NCI-H1417 treated with DMSO at 0.1 percent for 48 hours (cell line): ENCODE measurements around the gene HK1.
"Not testable (repeated sequence)": the region's sequence is repeated elsewhere in the genome, so short reads cannot be mapped to it uniquely, and the experiment has no call there.

Experiments used
- DNase-seq: peaks from one replicate; lab custom pipeline; 2025; lab: John Stamatoyannopoulos, UW

HK1 gene

DNA sequence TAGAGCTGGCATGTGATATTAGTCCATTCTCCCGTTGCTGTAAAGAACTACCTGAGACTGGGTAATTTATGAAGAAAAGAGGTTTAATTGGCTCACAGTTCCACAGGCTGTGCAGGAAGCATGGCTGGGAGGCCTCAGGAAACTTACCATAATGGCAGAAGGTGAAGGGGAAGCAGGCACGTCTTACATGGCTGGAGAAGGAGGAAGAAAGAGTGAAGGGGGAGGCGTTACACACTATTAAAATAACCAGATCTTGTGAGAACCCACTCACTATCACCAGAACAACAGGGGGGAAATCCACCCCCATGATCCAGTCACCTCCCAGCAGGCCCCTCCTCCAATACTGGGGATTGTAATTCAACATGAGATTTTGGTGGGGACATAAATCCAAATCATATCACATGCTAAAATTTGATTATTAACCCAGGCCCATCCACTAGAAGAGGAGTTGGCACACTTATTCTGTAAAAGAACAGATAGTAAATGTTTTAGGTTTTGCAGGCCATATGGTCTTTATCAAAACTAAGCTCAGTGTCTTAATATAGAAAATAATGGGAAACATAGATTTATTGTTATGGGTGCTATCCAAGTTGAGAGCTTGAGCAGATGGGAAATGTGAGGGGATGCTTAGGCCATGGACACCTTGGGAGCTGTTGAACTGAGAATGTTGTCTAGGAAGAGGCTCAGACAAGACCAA is 18.6 kb upstream of the HK1 start:
- no peak for DNase-seq

DNA sequence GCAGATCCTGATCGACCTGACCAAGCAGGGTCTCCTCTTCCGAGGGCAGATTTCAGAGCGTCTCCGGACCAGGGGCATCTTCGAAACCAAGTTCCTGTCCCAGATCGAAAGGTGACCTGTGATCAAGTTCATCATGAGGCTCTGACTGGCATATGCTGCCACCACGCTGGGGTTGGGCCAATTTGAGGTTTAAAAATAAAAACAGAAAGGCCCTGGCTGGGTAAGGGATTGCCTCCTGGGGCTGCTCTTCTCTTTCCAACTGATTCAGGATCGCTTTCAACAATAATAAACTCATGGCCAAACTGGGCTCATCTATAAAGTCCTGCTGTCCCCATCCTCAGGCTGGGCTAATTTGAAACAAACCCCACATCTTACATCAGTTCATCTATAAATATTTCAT is 17.1 kb upstream of the HK1 start:
- DNase-seq: no peak

DNA sequence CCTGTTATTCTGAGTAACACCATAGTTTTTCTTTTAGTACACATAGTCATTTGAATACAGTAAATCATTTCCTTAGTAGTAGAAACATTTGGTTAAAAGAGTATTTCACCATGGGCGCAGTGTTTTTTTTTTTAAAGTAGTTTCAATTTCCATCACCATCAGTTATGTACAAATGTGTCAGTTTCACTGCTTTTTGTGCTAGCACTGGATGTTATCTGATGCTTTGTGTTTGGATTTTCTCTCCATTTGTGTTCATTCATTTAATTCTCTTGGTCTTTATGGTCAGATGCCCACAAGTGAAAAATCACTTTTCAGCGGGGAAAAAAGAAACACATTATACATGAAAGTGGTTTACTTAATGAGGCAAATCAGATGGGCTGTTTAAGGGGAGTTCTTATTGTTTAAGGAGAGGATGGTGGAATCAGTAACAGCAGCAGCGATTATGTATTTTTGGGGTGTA is 16.0 kb upstream of the HK1 start:
- DNase-seq: no peak

DNA sequence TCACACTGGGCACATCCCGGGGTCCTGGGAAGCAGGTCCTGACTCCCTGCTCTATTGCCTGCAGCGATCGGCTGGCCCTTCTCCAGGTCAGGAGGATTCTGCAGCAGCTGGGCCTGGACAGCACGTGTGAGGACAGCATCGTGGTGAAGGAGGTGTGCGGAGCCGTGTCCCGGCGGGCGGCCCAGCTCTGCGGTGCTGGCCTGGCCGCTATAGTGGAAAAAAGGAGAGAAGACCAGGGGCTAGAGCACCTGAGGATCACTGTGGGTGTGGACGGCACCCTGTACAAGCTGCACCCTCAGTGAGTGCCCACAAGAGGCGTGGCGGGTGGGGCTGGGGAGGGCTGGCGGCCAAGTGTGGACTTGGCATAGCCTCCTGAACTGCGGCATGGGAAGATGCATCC is 12.8 kb upstream of the HK1 start:
- DNase-seq: no peak

DNA sequence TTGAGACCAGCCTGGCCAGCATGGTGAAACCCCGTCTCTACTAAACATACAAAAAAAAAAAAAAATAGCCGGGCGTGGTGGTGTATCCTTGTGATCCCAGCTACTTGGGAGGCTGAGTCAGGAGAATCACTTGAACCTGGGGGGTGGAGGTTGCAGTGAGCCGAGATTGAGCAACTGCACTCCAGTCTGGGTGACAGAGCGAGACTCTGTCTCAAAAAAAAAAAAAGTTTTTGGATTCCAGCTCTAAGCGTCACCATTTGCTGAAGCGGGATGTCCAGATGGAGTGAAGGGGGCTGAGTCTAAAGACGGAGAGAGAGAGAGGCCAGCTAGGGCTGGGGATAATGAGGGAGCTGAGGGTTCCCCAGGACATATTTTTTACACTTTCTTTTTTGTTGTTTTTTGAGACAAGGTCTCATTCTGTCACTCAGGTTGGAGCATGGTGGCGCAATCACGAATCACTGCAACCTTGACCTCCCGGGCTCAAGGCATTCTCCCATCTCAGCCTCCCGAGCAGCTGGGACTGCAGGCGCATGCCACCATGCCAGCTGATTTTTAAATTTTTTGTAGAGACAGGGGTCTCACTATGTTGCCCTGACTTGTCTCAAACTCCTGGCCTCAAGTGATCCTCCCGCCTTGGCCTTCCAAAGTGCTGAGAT is 9.4 kb upstream of the HK1 start:
- DNase-seq: no peak

DNA sequence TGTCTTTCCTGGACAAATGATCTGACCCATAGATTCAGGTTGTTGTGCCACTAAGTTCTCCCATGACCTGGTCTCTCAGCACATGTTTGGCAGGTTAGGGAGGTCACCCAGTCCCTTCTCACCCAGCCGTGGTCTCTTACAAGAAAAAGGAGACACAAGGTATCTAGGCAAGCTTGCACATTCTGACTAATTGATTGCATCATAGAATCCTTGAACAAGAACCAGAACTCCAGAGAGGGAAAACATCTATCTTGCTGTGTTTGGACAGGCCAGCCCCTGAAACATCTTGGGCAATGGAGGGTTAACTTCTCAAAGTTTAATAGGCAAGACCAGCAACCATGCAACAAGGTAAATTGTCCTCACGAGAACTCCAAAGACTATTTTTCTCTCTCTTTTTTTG is 8.5 kb upstream of the HK1 start:
- DNase-seq: no peak

DNA sequence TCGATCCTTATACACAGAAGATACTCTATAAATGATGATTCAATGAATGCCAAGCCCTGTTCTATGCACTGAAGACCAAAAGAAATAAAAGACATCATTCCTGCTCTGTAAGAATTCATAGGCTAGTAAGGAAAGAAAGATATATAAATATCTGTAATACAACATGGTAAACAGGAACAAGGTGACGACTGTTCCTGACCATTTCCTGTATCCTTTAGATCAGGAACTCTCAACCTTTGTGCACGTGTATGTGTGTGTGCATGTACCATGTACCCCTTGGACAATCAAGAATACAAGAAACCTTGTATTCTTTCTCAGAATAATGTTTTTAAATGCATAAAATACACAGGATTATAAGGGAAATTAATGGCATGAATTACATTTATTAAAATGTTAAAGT is 7.3 kb upstream of the HK1 start:
- DNase-seq: no peak

DNA sequence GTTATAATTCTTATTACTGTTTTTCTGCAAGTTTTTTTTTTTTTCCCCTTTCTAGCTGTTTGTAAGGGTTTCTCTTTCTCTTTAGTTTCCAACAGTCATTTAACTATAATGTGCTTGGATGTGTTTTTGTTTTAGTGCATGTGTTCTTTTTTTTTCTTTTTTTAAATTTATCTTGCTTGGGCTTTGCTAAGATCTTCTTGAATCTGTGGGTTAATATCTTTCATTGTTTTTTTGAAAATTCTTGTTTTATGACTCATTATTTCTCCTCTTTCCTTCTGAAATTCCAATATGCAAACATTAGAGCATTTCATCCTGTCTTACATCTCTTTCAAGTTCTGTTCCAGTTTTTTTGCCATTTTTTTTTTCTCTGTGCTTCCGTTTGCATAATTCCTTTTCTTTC is 5.7 kb upstream of the HK1 start:
- no peak for DNase-seq

DNA sequence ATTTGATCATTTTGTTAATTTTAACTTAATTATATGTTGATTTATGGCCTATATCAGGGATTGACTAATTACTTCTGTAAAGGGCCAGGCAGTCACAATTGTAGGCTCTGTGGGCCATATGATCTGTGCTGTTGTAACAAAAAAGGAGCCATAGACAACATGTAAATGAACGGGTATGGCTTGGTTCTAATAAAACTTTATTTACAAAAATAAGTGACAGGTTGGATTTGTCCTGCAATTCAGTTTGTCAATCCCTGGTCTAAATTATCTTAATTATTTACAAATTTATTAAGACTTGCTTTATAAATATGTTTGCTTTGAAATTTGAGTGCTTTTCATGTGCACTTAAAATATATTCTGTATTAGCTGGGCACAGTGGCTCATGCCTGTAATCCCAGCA is 2.9 kb upstream of the HK1 start:
- DNase-seq: no peak

DNA sequence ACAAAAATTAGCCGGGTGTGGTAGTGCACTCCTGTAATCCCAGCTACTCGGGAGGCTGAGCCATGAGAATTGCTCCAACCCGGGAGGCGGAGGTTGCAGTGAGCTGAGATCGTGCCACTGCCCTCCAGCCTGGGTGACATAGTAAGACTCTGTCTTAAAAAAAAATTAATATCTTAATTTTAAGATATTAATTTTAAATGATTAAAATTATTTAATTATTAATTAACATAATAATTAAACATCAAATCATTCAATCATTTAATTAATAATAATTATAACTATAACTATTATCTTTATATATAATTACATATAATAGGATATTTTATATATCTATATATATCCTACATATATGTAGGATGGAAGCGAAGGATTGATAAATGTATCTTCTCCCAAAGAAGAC is 1.8 kb upstream of the HK1 start:
- DNase-seq: no peak

DNA sequence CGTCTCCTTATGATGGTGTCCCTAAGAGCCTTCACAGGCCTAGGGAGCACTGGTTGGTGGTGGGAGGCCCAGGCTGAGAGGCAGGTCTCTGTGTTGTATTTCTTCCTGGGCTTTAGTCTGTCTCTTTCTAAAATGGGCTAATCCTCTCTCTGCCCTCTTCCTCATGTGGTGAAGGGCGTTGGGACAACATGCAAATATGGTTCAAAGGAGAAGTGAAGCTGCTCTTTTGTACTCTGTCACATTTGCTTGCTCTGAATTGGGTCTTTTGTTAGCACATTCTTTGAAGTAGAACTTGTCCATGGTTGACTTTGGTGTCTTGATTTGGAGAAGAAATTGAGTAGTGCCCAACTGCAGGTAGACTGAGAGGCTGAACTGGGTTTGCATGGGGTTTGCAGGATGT is 814 bp downstream of the HK1 start:
- no peak for DNase-seq

DNA sequence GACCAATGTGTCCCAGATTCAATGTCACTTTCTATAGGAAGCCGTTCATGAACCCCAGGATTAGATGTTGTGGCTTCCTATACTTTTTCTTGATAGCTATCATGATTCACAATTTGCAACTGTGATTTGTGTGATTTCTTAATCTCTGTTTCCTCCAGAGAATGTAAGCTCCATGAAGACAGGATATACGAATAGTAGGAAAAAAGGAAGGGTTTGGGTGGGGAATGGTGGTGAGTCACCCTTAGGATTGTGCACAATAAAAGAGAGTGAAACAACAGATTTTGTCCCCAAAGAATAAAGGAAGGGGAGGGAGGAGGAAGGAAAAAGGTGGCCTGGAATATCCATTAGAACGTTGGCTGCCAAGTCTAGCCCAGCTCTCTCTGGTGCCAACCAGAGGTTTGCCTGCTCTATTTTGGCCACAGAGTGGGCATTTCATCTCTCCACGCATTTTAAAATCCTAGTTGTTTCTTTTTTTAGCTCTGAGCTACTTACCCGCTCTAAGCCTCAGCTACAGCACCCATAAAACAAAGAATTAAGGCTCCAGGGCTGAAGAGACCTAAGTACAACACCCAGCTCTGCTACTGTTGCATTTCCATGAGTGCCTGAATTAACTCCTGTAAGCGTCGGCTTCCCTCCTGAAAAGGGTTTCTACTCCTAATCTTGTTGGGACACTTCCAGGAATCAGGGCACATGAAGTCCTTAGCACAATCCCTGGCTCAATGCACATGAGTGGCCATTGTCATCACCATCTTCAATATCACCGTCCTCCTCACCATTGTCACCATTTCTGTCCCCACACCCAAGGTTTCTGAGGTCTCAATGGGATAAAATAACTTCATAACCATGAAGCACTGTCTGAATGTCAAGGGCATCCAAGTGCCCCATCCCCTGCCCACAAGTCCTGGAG is 3.5 kb downstream of the HK1 start:
- DNase-seq: no peak

DNA sequence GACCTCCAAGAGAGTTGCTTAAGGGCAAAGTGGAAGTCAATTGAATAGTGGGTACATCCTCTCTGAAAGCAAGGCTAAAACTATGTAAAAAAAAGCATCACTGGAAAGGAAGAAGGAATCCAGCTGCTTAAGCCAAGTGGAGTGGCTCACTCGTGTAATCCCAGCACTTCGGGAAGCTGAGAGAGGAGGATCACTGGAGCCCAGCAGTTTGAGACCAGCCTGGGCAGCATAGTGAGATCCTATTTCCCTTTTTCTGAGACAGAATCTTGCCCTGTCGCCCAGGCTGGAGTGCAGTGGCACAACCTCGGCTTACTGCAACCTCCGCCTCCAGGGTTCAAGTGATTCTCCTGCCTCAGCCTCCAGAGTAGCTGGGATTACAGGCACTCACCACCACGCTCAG is 6.1 kb downstream of the HK1 start:
- not testable (repeated sequence) for DNase-seq

DNA sequence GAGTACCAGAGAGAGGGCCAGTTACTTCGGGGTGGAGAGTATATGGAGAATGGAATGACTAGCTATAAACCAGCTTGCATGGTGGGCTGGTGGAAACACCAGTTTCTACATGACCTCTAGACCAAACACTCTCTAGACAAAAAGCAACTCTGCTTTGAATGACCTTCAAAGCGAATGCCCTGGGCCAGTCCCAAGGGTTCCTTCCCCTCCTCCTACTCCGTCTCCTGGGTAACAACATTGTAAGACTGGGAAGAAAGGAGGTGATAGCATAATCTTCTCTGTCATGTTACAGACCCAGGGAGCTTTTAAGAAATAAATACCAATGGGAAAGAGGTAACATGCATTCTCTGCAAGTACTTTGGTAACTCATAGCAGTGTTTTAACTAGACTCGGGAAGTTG is 7.4 kb downstream of the HK1 start:
- DNase-seq: no peak

DNA sequence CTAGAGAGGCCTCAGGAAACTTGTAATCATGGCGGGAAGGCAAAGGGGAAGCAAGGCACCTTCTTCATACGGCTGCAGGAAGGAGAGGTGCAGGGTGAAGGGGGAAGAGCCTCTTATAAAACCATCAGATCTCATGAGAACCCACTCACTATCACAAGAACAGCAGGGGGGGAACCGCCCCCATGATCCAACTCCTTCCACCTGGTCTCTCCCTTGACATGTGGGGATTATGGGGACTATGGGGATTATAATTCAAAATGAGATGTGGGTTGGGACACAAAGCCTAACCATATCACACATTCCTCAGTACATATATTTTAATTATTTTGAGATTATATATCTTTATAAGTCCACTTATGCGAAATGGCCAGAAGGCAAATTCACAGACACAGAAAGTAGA is 8.9 kb downstream of the HK1 start:
- no peak for DNase-seq

DNA sequence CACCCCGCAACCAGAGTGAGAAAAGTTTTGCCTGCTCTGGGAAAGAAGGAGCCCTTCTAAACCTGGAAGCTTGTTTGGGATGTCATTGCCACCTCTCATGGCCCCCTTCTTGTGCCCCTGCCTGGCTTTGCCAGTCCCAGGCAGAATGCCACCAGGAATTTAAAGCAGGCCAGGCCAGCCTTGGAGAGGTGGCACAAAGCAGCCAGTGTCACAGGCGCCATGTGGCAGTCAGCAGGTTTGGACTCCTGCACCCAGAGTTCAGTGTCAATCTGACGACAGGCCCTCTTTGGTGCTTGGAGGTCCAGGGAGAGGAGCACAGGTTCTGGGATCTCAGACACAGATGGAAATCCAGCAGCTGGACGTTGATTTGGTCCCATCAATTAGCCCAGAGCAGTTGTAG is 12.7 kb downstream of the HK1 start:
- no peak for DNase-seq

DNA sequence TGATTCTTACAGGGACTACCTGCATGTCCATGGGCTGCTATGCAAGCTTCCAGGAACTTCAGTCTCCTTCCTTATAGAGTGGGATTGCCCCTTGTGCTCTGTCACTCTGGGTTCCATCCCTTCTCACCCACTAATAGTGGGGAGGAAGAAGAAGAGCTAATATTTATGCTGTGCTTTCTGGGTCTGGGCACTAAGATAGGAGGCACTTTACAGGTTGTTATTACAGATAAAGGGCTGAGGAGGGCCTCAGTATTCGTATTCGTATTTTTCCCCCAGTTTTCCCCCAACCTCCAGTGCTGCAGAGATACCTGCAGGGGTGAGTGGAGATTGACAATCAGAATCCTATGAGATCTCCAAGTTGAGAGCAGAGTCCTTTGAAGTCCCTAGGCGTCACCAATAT is 14.2 kb downstream of the HK1 start:
- no peak for DNase-seq

DNA sequence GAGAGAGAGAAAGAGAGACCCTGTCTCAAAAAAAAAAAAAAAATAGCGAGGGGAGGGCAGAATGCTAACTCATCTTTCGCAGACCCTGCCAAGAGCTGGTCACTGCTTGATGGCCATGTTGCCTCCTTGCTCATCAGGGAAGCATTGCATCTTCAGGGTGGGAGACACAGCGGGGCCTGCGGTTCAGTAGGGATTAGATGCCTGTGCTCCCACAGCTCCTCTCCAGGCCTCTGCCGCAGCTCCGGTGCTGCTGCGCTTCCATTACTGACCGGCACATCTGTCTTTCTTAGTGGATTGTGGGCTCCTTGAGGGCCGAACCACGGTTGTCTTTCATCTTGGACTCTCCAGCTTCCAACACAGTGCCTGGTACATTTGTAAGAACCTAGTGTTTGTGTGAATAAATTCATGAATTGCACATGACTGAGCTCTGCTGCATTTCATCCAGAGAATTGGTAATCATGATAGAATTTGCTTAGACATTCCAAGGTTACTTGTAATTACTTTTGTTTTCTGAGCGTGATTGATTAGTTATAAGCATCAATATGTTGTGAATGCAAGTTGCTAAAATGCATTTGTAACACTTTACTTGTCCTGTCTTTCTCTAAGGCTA is 16.8 kb downstream of the HK1 start:
- DNase-seq: no peak

DNA sequence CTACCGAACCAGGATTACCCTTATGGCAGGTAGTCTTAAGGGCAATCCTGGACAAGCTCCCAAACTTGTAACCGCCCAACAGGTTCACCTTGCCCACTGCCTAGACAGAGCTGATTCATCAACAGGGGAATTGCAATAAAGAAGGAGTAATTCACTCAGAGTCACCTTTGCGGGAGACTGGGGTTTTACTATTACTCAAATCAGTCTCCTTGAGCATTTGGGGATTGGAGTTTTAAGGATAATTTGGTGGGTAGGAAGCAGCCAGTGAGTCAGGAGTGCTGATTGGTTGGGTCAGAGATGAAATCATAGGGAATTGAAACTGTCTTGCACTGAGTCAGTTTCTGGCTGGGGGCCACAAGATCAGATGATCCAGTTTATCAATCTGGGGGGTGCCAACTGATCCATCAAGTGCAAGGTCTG is 25.3 kb downstream of the HK1 start:
- no peak for DNase-seq

DNA sequence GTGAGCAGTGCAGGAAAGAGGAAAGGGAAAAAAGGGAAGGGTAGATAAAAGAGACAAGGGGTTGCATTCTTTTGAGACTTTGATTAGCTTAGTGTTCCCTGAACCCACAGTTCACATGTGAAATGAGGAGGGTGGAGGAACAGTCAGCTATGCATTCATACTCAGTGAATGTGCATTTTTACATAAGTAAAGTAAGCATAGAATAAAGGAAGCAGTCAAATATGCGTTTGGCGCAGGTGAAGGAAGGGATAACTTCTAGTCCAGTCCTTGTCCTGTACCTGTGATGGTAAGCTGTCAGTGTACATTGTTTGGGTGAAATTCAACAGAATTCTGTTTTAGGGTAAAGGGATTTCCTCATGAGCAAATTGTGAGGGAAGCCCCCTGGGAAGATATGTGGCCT is 28.1 kb downstream of the HK1 start:
- no peak for DNase-seq

DNA sequence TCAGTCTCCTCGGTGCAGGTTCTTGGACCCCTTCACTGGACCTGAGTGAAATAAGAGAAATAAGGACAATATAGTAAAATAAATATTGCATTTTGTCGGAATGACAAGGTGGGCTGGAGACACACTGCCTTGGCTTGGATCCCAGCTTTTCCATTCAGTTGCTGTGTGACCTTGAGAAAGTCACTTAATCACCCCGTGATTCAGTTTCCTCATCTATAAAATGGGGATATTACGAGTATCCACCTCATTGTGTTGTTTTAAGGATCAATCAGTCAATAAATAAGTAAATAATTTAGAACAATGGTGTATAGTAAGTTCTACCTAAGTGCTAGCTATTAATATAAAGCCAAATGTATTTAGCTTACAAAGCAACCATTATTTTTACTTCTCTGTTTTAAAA is 29.1 kb downstream of the HK1 start:
- DNase-seq: no peak

DNA sequence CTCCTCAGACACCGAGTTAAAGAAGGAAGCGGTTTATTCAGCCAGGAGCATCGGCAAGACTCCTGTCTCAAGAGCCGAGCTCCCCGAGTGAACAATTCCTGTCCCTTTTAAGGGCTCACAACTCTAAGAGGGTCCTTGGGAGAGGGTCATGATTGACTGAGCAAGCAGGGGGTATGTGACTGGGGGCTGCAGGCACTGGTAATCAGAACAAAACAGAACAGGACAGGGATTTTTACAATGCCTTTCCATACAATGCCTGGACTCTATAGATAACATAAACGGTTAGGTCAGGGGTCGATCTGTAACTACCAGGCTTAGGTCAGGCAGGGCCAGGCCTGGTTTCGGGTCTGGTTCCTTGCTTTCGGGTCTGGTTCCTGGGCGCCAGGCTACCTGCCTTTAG is 30.0 kb downstream of the HK1 start:
- not testable (repeated sequence) for DNase-seq

DNA sequence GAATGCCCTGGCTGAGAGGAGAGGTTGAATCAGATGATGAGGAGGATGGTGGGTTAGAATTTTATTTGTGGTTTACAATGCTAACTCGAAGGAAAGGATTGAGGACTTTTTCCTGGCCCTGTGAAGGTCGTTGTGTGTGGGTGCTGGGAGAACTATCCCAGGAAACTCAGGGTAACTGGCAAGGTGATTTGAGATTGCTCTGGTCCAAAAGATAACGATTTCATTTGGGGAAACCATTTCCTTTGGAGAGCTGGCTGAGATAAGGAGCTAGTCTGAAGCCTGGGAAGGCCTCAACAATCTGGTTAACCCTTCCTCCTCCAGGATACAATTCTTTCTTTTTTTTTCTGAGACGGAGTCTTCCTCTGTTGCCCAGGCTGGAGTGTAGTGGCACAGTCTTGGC is 33.0 kb downstream of the HK1 start:
- DNase-seq: no peak
